H1 (cell line): Measurements from ENCODE around the gene UBR3. TPM values are rescaled to one million over a fixed set of nuclear protein-coding genes. Genes with fewer than 3 reads are reported as not detected.

Experiments
- CTCF ChIA-PET: fragments of 300-600 bp; sonication (Branson Sonifier 250); formaldehyde crosslinking; loops from one replicate; lab custom pipeline; 2021; ENCODE audit not compliant: partially characterized antibody; lab: Charles Lee
- POLR2A ChIA-PET: fragments of 300-600 bp; sonication (Branson Sonifier 250); formaldehyde crosslinking; loops from one replicate; lab custom pipeline; 2021; ENCODE audit warnings: inconsistent platforms; ENCODE audit not compliant: partially characterized antibody; lab: Charles Lee
- DNase-seq, 2 experiments: peaks; one replicate each; pipeline versions ENCODE4 v3.0.0 to v3.0.0-alpha.2; 2010 to 2022; ENCODE audit warnings: low spot score in 2 of 2, low read depth in 1 of 2, mixed read lengths in 1 of 2
- FAIRE-seq: peaks from 2 replicates; lab custom pipeline; 2011; peaks lifted over from hg19 to GRCh38; lab: Jason Lieb, UNC
- H2AFZ ChIP-seq: 2 replicates; pipeline ENCODE4 v1.8.1; 2012; ENCODE audit warnings: low read length, inconsistent platforms
- H2AK5ac ChIP-seq: 2 replicates; pipeline ENCODE4 v1.6.1; 2013; ENCODE audit warnings: low read depth, low read length
- H2BK120ac ChIP-seq: replicated peaks from 2 replicates; pipeline ENCODE3; 2013; ENCODE audit warnings: low read depth, low read length, inconsistent platforms
- H2BK12ac ChIP-seq: 2 replicates; pipeline ENCODE4 v1.6.1; 2013; ENCODE audit warnings: low read depth, low read length
- H2BK15ac ChIP-seq: 2 replicates; pipeline ENCODE4 v1.6.1; 2013; ENCODE audit warnings: low read length
- H2BK20ac ChIP-seq: 2 replicates; pipeline ENCODE4 v1.6.1; 2013; ENCODE audit warnings: low read length
- H2BK5ac ChIP-seq: 2 replicates; pipeline ENCODE4 v1.6.1; 2013; ENCODE audit warnings: low read depth, low read length
- H3K14ac ChIP-seq: 2 replicates; pipeline ENCODE4 v1.6.1; 2013; ENCODE audit warnings: inconsistent platforms; ENCODE audit not compliant: insufficient read length
- H3K18ac ChIP-seq: 2 replicates; pipeline ENCODE4 v1.6.1; 2013; ENCODE audit warnings: low read length; ENCODE audit errors: extremely low read depth
- H3K23ac ChIP-seq: 2 replicates; pipeline ENCODE4 v1.6.1; 2013; ENCODE audit warnings: inconsistent platforms; ENCODE audit not compliant: insufficient read length
- H3K23me2 ChIP-seq: 2 replicates; pipeline ENCODE4 v1.6.1; 2013; ENCODE audit warnings: low read depth, low read length
- H3K27ac ChIP-seq: 2 replicates; pipeline ENCODE4 v1.6.1; 2011; ENCODE audit warnings: low read depth, low read length, inconsistent platforms
- H3K27me3 ChIP-seq, 4 experiments: replicated peaks in 1 of 4; 1 replicate in 1 of 4; 2 replicates in 3 of 4; pipeline versions ENCODE4 v1.6.1 to v1.8.1; 2011 to 2013; ENCODE audit warnings: low read length in 3 of 4, mild to moderate bottlenecking in 3 of 4, inconsistent platforms in 2 of 4, mixed read lengths in 2 of 4, moderate library complexity in 1 of 4; ENCODE audit not compliant: control insufficient read depth in 3 of 4, insufficient read depth in 3 of 4; ENCODE audit errors: extremely low read depth in 1 of 4
- H3K36me3 ChIP-seq, 4 experiments: 2 replicates each; pipeline versions ENCODE4 v1.6.1 to v1.8.1; 2011 to 2013; ENCODE audit warnings: mild to moderate bottlenecking in 4 of 4, low read length in 3 of 4, moderate library complexity in 2 of 4, control low read depth in 1 of 4, inconsistent platforms in 1 of 4; ENCODE audit not compliant: insufficient read depth in 4 of 4, control insufficient read depth in 2 of 4
- H3K4ac ChIP-seq: replicated peaks from 2 replicates; pipeline ENCODE3; 2013; ENCODE audit warnings: low read length, low read depth, mixed read lengths, inconsistent platforms; ENCODE audit not compliant: insufficient read length
- H3K4me1 ChIP-seq, 4 experiments: replicated peaks in 1 of 4; 1 replicate in 1 of 4; 2 replicates in 3 of 4; pipeline versions ENCODE4 v1.6.1 to v1.8.1; 2011 to 2013; ENCODE audit warnings: low read length in 3 of 4, inconsistent platforms in 2 of 4, mixed read lengths in 1 of 4; ENCODE audit not compliant: insufficient read depth in 4 of 4, control insufficient read depth in 3 of 4
- H3K4me2 ChIP-seq, 2 experiments: 2 replicates each; pipeline versions ENCODE4 v1.6.1 to v1.8.1; 2011 to 2013; ENCODE audit warnings: low read depth in 2 of 2, low read length in 2 of 2, control low read depth in 1 of 2, inconsistent platforms in 1 of 2, mild to moderate bottlenecking in 1 of 2; ENCODE audit not compliant: insufficient read depth in 1 of 2
- H3K4me3 ChIP-seq, 4 experiments: fragments of 200-600, 300-600 bp in 1 of 4; sonication (generic), shearing (Covaris generic), sonication (Bioruptor Twin) in 1 of 4; 2 replicates each; pipeline versions ENCODE4 v1.5.1 to v1.8.1; 2011 to 2016; ENCODE audit warnings: low read length in 4 of 4, low read depth in 3 of 4, control low read depth in 2 of 4, inconsistent platforms in 2 of 4, mild to moderate bottlenecking in 2 of 4, mixed read lengths in 1 of 4, moderate library complexity in 1 of 4; ENCODE audit not compliant: insufficient read depth in 2 of 4; ENCODE audit errors: extremely low read depth in 1 of 4
- H3K56ac ChIP-seq: replicated peaks from 2 replicates; pipeline ENCODE3; 2013; ENCODE audit warnings: low read depth, mild to moderate bottlenecking, mixed read lengths, low read length, inconsistent platforms; ENCODE audit not compliant: insufficient read length
- H3K79me1 ChIP-seq: 2 replicates; pipeline ENCODE4 v1.6.1; 2013; ENCODE audit warnings: low read depth, low read length, control low read depth
- H3K79me2 ChIP-seq, 2 experiments: 2 replicates each; pipeline versions ENCODE4 v1.6.1 to v1.8.1; 2012 to 2013; ENCODE audit warnings: low read length in 2 of 2, mild to moderate bottlenecking in 2 of 2, inconsistent platforms in 1 of 2; ENCODE audit not compliant: insufficient read depth in 2 of 2, control insufficient read depth in 1 of 2
- H3K9ac ChIP-seq, 4 experiments: replicated peaks in 1 of 4; 1 replicate in 1 of 4; 2 replicates in 3 of 4; pipeline versions ENCODE4 v1.6.1 to v1.8.1; 2011 to 2013; ENCODE audit warnings: low read depth in 3 of 4, low read length in 3 of 4, control low read depth in 2 of 4, mild to moderate bottlenecking in 2 of 4, moderate library complexity in 2 of 4, inconsistent platforms in 1 of 4; ENCODE audit errors: extremely low read depth in 1 of 4
- H3K9me3 ChIP-seq, 2 experiments: 2 replicates each; pipeline versions ENCODE4 v1.6.1 to v1.8.1; 2012 to 2013; ENCODE audit warnings: mild to moderate bottlenecking in 2 of 2, moderate library complexity in 2 of 2, control low read depth in 1 of 2, inconsistent platforms in 1 of 2, low read depth in 1 of 2, low read length in 1 of 2, mixed read lengths in 1 of 2; ENCODE audit not compliant: insufficient read depth in 2 of 2
- H4K20me1 ChIP-seq, 2 experiments: replicated peaks in 1 of 2; 2 replicates each; pipeline versions ENCODE3 to v1.8.1; 2011 to 2013; ENCODE audit warnings: inconsistent platforms in 2 of 2, low read length in 2 of 2, mild to moderate bottlenecking in 1 of 2; ENCODE audit not compliant: insufficient read depth in 2 of 2, control insufficient read depth in 1 of 2
- H4K5ac ChIP-seq: 2 replicates; pipeline ENCODE4 v1.6.1; 2013; ENCODE audit warnings: low read length, low read depth, mixed read lengths, inconsistent platforms; ENCODE audit not compliant: insufficient read length
- H4K8ac ChIP-seq: 2 replicates; pipeline ENCODE4 v1.8.0; 2013; ENCODE audit warnings: mild to moderate bottlenecking, moderate library complexity, low read length, inconsistent platforms; ENCODE audit not compliant: insufficient read depth; ENCODE audit errors: extremely low read depth
- H4K91ac ChIP-seq: replicated peaks from 2 replicates; pipeline ENCODE3; 2013; ENCODE audit warnings: low read length, mixed read lengths, inconsistent platforms; ENCODE audit not compliant: insufficient read length
- CHD1 ChIP-seq: IDR thresholded peaks from 2 replicates; pipeline ENCODE4 v1.6.1; 2012; ENCODE audit warnings: low read depth, low read length, improper control_type of control experiment
- FOSL1 ChIP-seq: IDR thresholded peaks from 2 replicates; pipeline ENCODE4 v1.6.1; 2011; ENCODE audit warnings: mild to moderate bottlenecking, low read depth, low read length, moderate library complexity; ENCODE audit not compliant: insufficient read depth
- HDAC6 ChIP-seq: IDR thresholded peaks from one replicate; pipeline ENCODE4 v1.7.1; 2012; ENCODE audit warnings: low read depth, mild to moderate bottlenecking, inconsistent platforms, low read length, moderate library complexity
- KDM4A ChIP-seq: IDR thresholded peaks from one replicate; pipeline ENCODE4 v1.7.1; 2012; ENCODE audit warnings: low read depth, mild to moderate bottlenecking, moderate library complexity, low read length, inconsistent platforms; ENCODE audit not compliant: severe bottlenecking
- KDM5A ChIP-seq: fragments of 200-600 bp; IDR thresholded peaks from 2 replicates; pipeline ENCODE4 v1.7.1; 2012; ENCODE audit warnings: mild to moderate bottlenecking, low read length, inconsistent platforms, mixed read lengths
- MAFK ChIP-seq: IDR thresholded peaks from 2 replicates; pipeline ENCODE4 v1.6.1; 2012; ENCODE audit warnings: low read depth, mild to moderate bottlenecking, improper control_type of control experiment, low read length
- RXRA ChIP-seq: IDR thresholded peaks from 2 replicates; pipeline ENCODE4 v1.6.1; 2011; ENCODE audit warnings: low read depth, mild to moderate bottlenecking, low read length, moderate library complexity; ENCODE audit not compliant: insufficient read depth
- SP4 ChIP-seq: IDR thresholded peaks from 2 replicates; pipeline ENCODE4 v1.6.1; 2012; ENCODE audit warnings: low read length, inconsistent platforms
- TEAD4 ChIP-seq: IDR thresholded peaks from 2 replicates; pipeline ENCODE4 v1.6.1; 2012; ENCODE audit warnings: low read depth, low read length, inconsistent platforms, mixed read lengths
- YY1 ChIP-seq: IDR thresholded peaks from 2 replicates; pipeline ENCODE4 v1.6.1; 2011; ENCODE audit warnings: low read depth, mild to moderate bottlenecking, low read length
- WGBS, 2 experiments: shearing (Covaris generic) in 1 of 2; methylation state at CpG; one replicate each; pipeline versions ENCODE4 v1.1.6 to v1.1.7; 2013 to 2015; ENCODE audit warnings: low lambda C conversion rate in 2 of 2, mixed read lengths in 2 of 2, inconsistent platforms in 1 of 2, low coverage in 1 of 2, missing lambda C conversion rate in 1 of 2; ENCODE audit not compliant: insufficient replicate concordance in 2 of 2, insufficient coverage in 1 of 2, insufficient read length in 1 of 2; ENCODE audit errors: extremely low coverage in 1 of 2, missing lambda C conversion rate in 1 of 2; 5-methylcytosine and 5-hydroxymethylcytosine counted together
- polyA plus RNA-seq, 7 experiments: library from polyadenylated mRNA; depleted of rRNA in 3 of 7; stranded (reverse) in 5 of 7; unstranded in 2 of 7; fragments of >200 nt in 5 of 7; fragments of 200-250 nt in 2 of 7; gene quantifications; 1 replicate in 5 of 7; 2 replicates in 1 of 7; 4 replicates in 1 of 7; pipeline versions ENCODE4 v1.2.1 to v1.2.3, GENCODE V29; 2011 to 2013; ENCODE audit warnings: missing spikeins in 2 of 7, mixed read lengths in 2 of 7
- total RNA-seq: library from RNA; stranded (reverse); fragmentation: NEBNext Ultra II Directional; extraction: Animal tissue kit (Norgen Biotek cat#: 25700); gene quantifications from 2 replicates; pipeline ENCODE4 v1.2.1, GENCODE V29; 2021
- TF ChIP-seq, protein P1 (sequence below): IDR thresholded peaks from 2 replicates; pipeline ENCODE4 v1.6.1; 2012; ENCODE audit warnings: inconsistent platforms

UBR3 gene
- total and polyA plus RNA-seq, 2 of the 8 experiments (the other 6 are each of a cell fraction or from before 2014, with no cell fraction given), result 3.7 to 17.7 TPM

DNA sequence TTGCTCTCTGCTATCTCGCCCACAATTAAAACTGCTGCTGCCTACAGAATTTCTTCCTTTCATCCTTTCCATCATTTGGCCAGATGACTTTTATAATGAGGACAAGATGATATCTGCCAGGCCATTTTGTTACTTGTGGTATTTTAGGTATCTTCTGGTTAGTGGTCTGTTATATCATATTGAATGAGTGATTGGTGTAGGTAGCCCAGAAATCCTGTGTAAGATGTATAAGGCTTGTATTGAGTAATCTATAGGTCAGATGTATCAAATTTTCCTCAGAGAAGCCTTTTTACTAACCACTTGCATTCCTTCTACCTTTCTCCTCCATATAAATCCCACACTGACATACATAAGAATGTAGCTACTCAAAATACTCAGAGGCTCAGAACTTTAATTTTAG, 118.3 kb downstream of the UBR3 start:
- Histone ChIP-seq H2BK5ac (no peak overlapping the region), H3K79me2 (no peaks in the 10 kb centered on the region), H3K4me3 (no peak overlapping the region), H3K56ac (no peak overlapping the region), H2AFZ (no peak overlapping the region), H3K27me3 (no peaks in the 10 kb centered on the region), H4K5ac (no peak overlapping the region), H3K4me1 (no peaks in the 10 kb centered on the region), H3K79me1 (no peaks in the 10 kb centered on the region), H2AK5ac (no peak overlapping the region), H4K20me1 (no peaks in the 10 kb centered on the region), H3K23me2 (no peaks in the 10 kb centered on the region), H3K27ac (no peak overlapping the region), H3K36me3 (peaks cover 0 to 3% (median 1%) of the 10 kb centered on the region in 4 experiments; a peak in 2 of 8 replicates), H3K4me2 (no peak overlapping the region), H3K4ac (no peak overlapping the region), H3K9me3 (no peaks in the 10 kb centered on the region), H4K91ac (no peak overlapping the region), H2BK15ac (no peak overlapping the region), H3K18ac (no peak overlapping the region), H3K23ac (no peak overlapping the region), H4K8ac (no peak overlapping the region), H2BK20ac (no peak overlapping the region), H3K9ac (no peak overlapping the region), H2BK120ac (no peak overlapping the region), H2BK12ac (no peak overlapping the region)
- ChIA-PET CTCF (no interaction called here), POLR2A (no interaction called here)
- DNase-seq (no peak), FAIRE-seq (no peak)
- 83% methylated on average over 1 of the region's 1 CpG; no CpG with 5 or more reads in 1 of the 2 experiments for WGBS, 2 experiments
- no peak for TF ChIP-seq YY1
- TF ChIP-seq RXRA, result no peak
- TF ChIP-seq SP4, result no peak
- no peak for TF ChIP-seq KDM5A
- TF ChIP-seq CHD1, result no peak
- TF ChIP-seq, protein P1, sequence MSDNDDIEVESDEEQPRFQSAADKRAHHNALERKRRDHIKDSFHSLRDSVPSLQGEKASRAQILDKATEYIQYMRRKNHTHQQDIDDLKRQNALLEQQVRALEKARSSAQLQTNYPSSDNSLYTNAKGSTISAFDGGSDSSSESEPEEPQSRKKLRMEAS, result no peak
- no peak for TF ChIP-seq KDM4A
- no peak for TF ChIP-seq FOSL1
- TF ChIP-seq TEAD4, result no peak
- TF ChIP-seq HDAC6, result no peak
- no peak for TF ChIP-seq MAFK
- TF ChIP-seq, all 59 proteins: peak for 0
- H3K14ac ChIP-seq, result no peak overlapping the region
